ENCODE measurements around the gene TXNDC16. TPM values are rescaled to one million over a fixed set of nuclear protein-coding genes. Genes with fewer than 3 reads are reported as not detected.

The TXNDC16 gene
- total RNA-seq, 6 donors from 2014 or later: 4.2 to 13.3 (median 8.0) TPM

DNA sequence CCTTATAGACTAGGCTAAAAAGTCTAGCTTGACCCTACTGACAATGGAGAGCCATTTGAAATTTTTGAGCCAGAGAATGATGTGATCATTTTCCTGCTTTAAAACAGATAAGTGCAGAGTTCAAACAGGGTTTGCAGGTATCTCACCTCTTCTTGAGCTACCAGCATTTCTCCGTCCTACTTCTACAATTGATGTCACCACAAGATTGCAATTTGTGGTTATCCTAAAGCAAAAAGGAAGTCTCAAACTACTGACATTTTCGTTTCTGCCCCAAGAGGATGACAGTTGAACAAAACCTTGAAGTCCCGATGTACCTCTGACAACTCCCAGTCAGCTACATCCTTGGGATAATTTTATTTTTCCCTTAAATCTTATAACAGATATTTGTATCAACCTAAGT, 151.5 kb downstream of the TXNDC16 start:
- Histone ChIP-seq H3K4me3 (no peak overlapping the region), H3K27me3 (no peaks in the 10 kb centered on the region), H3K36me3 (no peaks in the 10 kb centered on the region), H3K9me3 (no peaks in the 10 kb centered on the region), H3K27ac (no peak overlapping the region), H3K4me1 (peaks cover 0 to 12% (median 2%) of the 10 kb centered on the region in 4 donors)
- WGBS, 2 donors: 48% methylated on average over 3 of the region's 3 CpGs
- no peak for ATAC-seq (ENCODE audit: low FRiP score in 2 of 2)
- no peak for DNase-seq
- TF ChIP-seq POLR2AphosphoS5 (IDR thresholded peaks at IDR 0.05) (no peak), POLR2A (IDR thresholded peaks at IDR 0.05) (no peak), CTCF (IDR thresholded peaks at IDR 0.05) (no peak), EP300 (IDR thresholded peaks at IDR 0.05) (no peak)

DNA sequence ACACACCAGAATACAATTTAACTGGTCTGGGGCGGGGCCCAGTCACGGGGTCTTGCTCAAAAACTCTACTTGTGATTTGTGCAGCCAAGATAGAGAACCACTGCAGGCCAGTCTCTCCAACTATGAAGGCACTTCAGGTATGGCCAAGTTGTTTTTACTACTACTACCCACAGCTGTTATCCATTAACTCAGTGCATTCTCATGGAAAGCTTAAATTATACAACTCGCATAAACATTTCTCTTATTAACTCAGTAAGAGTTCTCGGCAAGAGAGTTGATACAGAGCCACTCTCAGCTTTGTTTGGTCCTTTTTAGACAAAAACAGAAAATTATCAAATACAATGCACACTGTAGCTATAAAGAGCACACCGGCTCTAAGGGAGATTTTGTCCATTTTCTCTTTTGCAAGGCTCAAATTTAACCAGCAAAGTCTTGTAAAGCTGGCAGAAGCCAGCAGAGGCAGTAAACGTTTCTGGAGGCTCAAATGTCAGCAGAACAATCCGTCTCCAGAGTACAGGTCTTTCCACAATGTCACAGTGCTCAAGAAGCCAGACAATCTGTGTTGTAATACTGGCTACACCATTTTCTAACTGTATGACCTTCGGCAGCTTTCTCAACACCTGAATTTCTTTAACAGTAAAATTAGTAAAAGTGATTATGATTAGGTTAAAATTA, 152.2 kb downstream of the TXNDC16 start:
- Histone ChIP-seq H3K4me3 (no peak overlapping the region), H3K27ac (no peak overlapping the region), H3K27me3 (no peaks in the 10 kb centered on the region), H3K36me3 (no peaks in the 10 kb centered on the region), H3K9me3 (no peaks in the 10 kb centered on the region), H3K4me1 (peaks cover 0 to 12% (median 2%) of the 10 kb centered on the region in 4 donors)
- ATAC-seq (ENCODE audit: low FRiP score in 2 of 2) (no peak), DNase-seq (no peak)
- TF ChIP-seq EP300 (IDR thresholded peaks at IDR 0.05) (no peak), POLR2A (IDR thresholded peaks at IDR 0.05) (no peak), CTCF (IDR thresholded peaks at IDR 0.05) (no peak), POLR2AphosphoS5 (IDR thresholded peaks at IDR 0.05) (no peak)
- WGBS, 2 donors: 52 to 55% methylated on average over 8 of the region's 8 CpGs

GRCh38 chr14:52399104-52399503, 153.2 kb downstream of the TXNDC16 start:
- Histone ChIP-seq H3K9me3 (no peaks in the 10 kb centered on the region), H3K27me3 (no peaks in the 10 kb centered on the region), H3K4me3 (no peak overlapping the region), H3K36me3 (no peaks in the 10 kb centered on the region), H3K27ac (no peak overlapping the region), H3K4me1 (peaks cover 0 to 12% (median 2%) of the 10 kb centered on the region in 4 donors)
- TF ChIP-seq EP300 (IDR thresholded peaks at IDR 0.05) (no peak), POLR2A (IDR thresholded peaks at IDR 0.05) (no peak), CTCF (IDR thresholded peaks at IDR 0.05) (no peak), POLR2AphosphoS5 (IDR thresholded peaks at IDR 0.05) (no peak)
- ATAC-seq (ENCODE audit: low FRiP score in 2 of 2) (no peak), DNase-seq (no peak)
- 87 to 94% methylated on average over 5 of the region's 5 CpGs for WGBS, 2 donors

- TF ChIP-seq EP300 (IDR thresholded peaks at IDR 0.05) (no peak), CTCF (IDR thresholded peaks at IDR 0.05) (no peak), POLR2A (IDR thresholded peaks at IDR 0.05) (no peak), POLR2AphosphoS5 (IDR thresholded peaks at IDR 0.05) (no peak)
- Histone ChIP-seq H3K9me3 (no peaks in the 10 kb centered on the region), H3K36me3 (no peaks in the 10 kb centered on the region), H3K4me1 (peaks cover 0 to 12% (median 2%) of the 10 kb centered on the region in 4 donors), H3K27me3 (no peaks in the 10 kb centered on the region), H3K27ac (no peak overlapping the region), H3K4me3 (no peak overlapping the region)
- no peak for DNase-seq
- ATAC-seq (ENCODE audit: low FRiP score in 2 of 2): no peak
- 81 to 90% methylated on average over 5 of the region's 5 CpGs for WGBS, 2 donors
These were observed 154.5 kb downstream of the TXNDC16 start for GRCh38 chr14:52397844-52398243.

- H3K27me3 ChIP-seq: no peaks in the 10 kb centered on the region
- 45 to 56% methylated on average over 3 of the region's 3 CpGs for WGBS, 2 donors
- H3K4me3 ChIP-seq: no peak overlapping the region
- ATAC-seq (ENCODE audit: low FRiP score in 2 of 2) (peak in 1 of 2 donors; percentile 35), DNase-seq (no peak)
- TF ChIP-seq POLR2AphosphoS5 (IDR thresholded peaks at IDR 0.05): no peak
- TF ChIP-seq CTCF (IDR thresholded peaks at IDR 0.05): no peak
- no peak for TF ChIP-seq POLR2A (IDR thresholded peaks at IDR 0.05)
- no peak overlapping the region for H3K27ac ChIP-seq
- peaks cover 0 to 11% (median 2%) of the 10 kb centered on the region in 4 donors for H3K4me1 ChIP-seq
- H3K9me3 ChIP-seq: no peaks in the 10 kb centered on the region
- no peaks in the 10 kb centered on the region for H3K36me3 ChIP-seq
These were observed 156.6 kb downstream of the TXNDC16 start for GRCh38 chr14:52395728-52396127.

Data from upper lobe of left lung (tissue), 6 donors.